Sciatic nerve (tissue), 2 donors: Measurements from ENCODE around the gene CAMK4. TPM values are rescaled to one million over a fixed set of nuclear protein-coding genes. Genes with fewer than 3 reads are reported as not detected.
"Not testable (repeated sequence)": the region's sequence is repeated elsewhere in the genome, so short reads cannot be mapped to it uniquely, and the experiment has no call there.

Source experiments
- ATAC-seq: fragments of 200-7000 bp; cut with Tn5 transposase; one replicate; pipeline ENCODE4 v1.9.1; 2020; ENCODE audit warnings: mild to moderate bottlenecking, moderate library complexity
- DNase-seq: peaks from one replicate; pipeline ENCODE4 v3.0.0-alpha.2; 2020; ENCODE audit warnings: low spot score
- intact Hi-C: fragments of 100-400 bp; cut with DNase I; formaldehyde crosslinking; loops from one replicate; pipeline ENCODE4 v1.14.2; 2022
- total RNA-seq: library from RNA; stranded (reverse); fragmentation: NEBNext Ultra II Directional; extraction: Animal tissue kit (Norgen Biotek cat#: 25700); gene quantifications from one replicate; pipeline ENCODE4 v1.2.1, GENCODE V29; 2021
- donor health status: DM: no; HTN: no; CAD: no.
- donor health status: DM: no; HTN: no; CAD: no.

Gene CAMK4
- total RNA-seq, 1 donor from 2014 or later = 2.2 TPM

DNA sequence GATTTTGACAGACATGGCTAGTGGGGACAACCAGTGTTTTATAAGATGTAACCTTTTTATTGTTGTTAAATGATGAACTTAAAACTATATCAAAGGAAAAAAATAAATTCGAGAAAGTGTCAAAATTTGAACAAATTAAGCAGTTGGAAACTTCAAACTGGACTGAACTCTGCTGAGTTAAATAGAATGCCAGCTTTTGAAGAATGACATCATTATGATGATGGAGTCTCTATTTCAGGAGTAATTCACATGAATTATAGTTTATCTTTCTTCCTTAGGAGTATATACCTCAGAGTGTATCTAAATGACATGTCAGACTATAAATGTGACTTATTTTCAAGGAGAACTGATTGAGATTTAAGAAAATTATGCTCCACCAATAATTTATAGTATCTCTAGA, 125.2 kb downstream of the CAMK4 start:
- ATAC-seq (no peak), DNase-seq (no peak)
- intact Hi-C loops = no loop called here

DNA sequence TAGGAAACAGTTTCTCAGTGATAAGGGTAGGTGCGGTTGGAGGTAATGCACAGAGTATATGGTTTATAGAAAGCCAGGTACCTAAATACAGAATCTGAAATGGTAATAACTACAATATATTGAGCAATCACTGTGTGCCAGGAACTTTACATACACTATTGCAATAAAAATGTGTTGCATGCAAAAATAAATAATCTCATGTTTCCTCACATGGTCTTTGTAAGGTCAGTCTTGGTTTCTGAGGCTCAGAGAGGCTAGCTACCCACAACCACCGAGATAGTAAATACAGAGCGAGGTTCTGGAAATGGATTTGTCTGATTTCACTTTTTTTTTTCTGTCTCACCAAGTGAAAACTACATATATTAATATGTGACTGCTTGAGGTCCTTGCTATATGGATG, 128.9 kb downstream of the CAMK4 start:
- no peak for DNase-seq
- no peak for ATAC-seq
- intact Hi-C loops = no loop called here

DNA sequence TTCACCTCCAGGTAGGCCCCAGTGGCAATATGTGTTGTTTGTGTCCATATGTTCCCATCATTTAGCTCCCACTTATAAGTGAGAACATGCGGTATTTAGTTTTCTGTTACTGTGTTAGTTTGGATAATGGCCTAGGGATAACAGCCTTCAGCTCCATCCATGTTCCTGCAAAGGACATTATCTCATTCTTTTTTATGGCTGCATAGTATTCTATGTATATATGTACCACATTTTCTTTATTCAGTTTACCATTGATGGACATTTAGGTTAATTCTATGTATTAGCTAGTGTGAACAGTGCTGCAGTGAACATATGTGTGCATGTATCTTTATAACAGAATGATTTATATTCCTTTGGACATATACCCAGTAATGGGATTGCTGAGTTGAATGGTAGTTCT, 134.5 kb downstream of the CAMK4 start:
- DNase-seq, ATAC-seq, intact Hi-C loops: not testable (repeated sequence)

DNA sequence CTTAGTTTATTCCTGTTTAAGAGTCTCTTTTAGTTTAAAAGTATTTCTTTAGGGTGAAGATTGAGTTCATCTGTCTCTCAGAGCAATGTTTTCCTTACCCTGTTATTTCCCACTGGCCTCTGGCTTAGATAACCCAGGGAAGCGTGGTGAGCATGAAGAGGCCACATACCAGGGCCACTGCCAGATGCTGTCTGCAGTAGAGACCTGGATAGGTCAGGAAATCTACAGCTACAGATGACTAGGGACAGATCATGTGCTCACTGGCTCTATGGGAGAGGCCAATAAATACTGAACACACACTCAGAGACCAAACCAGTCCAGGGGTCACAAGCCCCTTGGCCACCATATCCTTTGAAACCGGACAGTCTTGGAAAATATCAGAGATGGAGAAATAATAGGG, 136.0 kb downstream of the CAMK4 start:
- no peak for ATAC-seq
- DNase-seq = no peak
- intact Hi-C loops = no loop called here

DNA sequence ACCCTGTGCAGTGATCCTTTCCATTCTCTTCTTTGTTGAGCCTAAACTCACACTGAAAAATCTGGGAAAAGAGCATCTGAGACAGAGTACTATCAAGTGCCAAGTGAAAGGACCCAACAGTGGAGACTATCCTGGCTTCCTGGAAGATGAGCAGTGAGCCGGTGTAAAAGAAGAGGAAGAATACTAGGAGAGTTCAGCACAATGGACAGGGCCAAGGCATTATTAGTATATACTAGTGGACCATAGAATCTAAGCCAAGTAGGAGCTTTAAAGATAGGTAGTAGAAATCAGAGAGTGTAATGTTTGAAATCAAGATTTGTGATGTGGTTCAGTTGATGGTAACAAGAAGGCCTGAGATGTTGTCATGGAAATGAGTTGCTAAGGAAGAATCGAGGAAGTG, 140.8 kb downstream of the CAMK4 start:
- ATAC-seq (no peak), DNase-seq (no peak)
- intact Hi-C loops = no loop called here

DNA sequence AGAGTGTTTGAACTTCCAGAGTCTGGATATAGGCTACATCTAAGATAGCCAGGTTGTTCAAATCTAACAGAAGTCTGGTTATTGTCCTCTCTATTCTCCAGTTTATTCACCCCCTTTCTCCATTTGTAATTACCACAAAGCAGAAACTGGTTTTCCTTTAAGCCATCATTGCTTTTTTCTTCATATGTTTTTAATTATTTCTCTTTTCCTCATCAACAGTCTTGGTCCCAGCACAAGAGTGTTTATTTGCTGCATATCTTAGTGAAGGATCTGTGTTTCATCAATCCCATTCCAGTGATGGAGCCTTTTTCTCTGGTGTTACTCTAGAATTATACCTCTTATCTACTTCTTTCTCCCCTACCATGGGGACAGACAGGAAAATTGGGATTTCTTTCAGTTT, 142.2 kb downstream of the CAMK4 start:
- DNase-seq (no peak), ATAC-seq (no peak)
- intact Hi-C loops = no loop called here

DNA sequence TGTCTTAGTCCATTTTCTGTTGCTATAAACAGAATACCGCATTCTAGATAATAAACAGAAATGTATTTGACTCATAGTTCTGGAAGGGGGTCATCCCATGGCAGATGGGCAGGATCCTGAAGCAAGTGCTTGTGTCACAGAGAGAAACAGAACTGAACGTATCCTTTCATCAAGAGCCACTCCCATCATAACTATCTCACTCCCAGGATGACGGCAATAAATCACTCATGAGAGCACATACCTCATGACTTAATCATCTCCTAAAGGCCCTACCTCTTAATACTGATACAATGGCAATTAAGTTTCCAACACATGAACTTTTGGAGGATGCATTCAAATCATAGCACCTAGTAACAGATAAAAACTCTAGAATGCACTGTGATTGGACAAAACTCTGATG, 142.9 kb downstream of the CAMK4 start:
- no peak for DNase-seq
- intact Hi-C loops = no loop called here
- ATAC-seq = no peak

DNA sequence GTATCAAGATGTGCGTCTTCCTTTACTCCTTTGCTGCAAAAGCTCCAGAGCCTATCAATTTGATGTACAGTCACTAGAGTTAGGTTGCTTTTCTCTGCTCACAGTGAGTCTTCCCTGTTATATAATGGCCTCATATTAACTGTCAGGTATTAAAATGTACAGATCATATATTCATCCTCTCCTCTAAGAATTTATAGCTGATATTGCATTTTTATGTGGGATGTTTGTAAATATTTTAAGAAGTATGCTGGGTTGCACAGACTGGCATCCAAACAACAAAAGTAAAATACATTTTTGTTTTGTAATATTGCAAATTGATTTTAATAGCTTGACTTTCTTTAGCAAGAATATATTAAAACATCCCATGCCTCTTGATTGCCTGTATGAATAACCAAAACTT, 148.6 kb downstream of the CAMK4 start:
- DNase-seq (no peak), ATAC-seq (no peak)
- intact Hi-C loops = no loop called here

DNA sequence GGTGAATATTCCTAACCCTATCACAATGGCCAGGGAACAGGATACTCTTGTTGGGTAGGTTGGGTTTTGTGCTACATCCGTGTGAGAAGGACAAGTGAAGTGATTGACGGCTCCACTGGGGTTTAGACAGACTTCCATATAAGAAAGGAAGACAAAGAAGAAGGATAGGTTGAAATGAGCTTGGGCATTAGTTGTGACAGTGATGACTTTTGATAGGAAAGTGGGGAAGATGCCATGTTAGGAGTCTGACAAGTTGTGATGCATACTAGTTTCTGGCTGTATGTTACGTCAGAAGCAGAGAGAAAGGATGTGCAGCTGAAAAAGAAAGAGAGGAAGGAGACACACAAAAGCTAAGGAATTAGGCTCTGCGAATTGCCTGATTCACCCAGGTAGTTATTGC, 150.2 kb downstream of the CAMK4 start:
- ATAC-seq = no peak
- intact Hi-C loops = no loop called here
- no peak for DNase-seq

DNA sequence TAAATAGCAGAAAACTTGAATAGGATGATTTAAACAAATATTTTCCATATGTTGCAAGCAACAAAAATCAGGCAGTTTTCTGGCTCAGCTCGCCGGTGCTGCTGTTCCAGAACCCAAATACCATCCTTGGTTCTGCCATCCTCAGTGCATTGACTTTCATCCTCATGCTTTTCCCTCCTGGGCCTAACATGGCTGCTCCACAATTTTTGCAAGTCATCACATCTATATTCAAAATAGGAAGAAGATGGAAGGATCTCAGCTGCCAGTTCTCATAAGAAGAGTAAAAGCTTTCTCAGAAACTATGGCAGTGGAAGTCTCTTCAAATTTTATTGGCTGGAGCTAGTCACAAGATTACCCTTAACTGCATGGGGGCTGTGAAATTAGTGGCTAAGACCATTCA, 151.5 kb downstream of the CAMK4 start:
- intact Hi-C loops = no loop called here

DNA sequence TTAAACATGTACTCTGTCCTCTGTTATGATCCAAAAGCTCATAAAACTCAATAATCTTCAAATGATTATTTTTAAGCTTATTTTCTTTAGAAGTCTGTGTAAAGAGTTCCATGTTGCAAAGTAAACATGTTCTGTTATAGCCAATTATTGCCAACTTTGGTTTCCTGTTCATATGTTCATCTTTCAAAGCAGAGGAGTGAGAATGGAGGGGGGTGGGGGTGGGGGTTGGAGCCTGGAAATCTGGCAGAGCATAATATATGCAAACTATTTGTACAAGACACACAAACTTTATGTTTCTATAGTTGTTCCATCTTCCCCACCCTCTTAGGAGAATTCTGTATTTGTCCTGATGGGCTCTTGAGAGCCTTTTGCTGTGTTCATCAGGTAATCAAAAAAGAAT, 153.1 kb downstream of the CAMK4 start:
- DNase-seq = no peak
- intact Hi-C loops = no loop called here
- ATAC-seq = no peak

More for the DNA sequence above, 151.5 kb downstream of the CAMK4 start:
- ATAC-seq (no peak), DNase-seq (no peak)

DNA sequence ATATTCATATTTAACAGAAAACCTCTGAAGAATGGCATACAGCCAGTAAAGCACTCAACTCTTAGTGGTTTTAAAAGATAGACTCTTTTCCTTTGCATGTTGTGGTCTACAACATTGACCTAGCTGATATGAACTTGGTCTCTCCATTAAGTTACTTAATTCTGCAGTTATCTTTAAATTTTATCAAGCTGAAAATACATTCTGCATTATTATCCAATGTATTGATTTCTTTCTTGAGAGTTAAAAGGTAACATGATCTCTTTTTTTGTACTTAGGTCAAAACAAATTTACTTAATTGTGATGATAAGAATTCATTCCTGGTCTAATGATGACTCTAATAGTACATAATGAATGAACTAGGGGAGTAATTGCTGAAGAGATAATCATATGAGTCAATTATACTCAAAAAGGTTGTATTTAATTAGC, 155.2 kb downstream of the CAMK4 start:
- intact Hi-C loops = no loop called here
- DNase-seq = no peak
- ATAC-seq = no peak

DNA sequence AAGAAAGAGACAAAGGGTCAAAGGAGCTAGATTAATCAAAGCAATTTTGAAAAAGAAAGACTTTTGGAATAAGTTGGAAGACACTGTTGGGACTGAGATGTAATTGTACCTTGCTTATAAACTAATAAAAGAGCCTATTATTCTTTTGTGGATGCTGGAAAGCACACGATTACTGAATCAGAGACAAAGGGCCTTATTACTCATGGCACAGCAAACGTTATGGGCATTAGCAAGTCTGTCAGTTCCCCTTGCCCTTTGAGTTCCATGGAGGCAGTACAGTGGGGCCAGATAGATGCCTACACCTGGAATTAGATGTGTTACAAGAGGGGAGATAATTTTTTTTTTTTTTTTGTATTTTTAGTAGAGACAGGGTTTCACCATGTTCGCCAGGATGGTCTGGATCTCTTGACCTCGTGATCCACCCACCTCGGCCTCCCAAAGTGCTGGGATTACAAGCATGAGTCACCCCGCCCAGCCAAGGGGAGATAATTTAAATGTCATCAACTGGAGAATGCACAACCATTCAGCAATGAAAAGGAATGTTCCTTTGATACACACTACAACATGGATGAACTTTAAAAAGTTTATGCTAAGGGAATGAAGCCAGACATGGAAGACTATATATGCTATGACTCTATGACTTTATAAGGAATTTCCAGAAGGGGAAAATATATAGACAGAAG, 159.2 kb downstream of the CAMK4 start:
- no peak for DNase-seq
- ATAC-seq = no peak
- intact Hi-C loops = no loop called here

DNA sequence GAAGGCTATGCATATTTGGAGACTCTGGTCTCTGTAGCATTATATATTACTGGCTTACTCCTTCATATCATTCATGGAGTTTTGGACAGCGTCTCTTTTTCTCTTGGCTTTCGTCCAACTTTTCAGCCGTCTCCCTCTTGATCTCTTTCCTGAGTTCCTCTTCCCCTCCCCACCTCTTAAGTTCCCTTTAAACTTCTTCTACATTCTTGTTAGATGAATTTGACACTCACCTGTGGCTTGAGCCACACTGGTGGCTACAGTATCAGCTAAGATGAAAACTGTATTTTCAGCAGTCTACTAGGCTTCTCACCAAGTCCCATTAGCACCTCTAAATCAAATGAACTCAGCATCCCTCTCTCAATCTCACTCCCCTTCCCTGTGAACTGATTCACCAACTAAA, 160.0 kb downstream of the CAMK4 start:
- no peak for DNase-seq
- no peak for ATAC-seq
- intact Hi-C loops = no loop called here

DNA sequence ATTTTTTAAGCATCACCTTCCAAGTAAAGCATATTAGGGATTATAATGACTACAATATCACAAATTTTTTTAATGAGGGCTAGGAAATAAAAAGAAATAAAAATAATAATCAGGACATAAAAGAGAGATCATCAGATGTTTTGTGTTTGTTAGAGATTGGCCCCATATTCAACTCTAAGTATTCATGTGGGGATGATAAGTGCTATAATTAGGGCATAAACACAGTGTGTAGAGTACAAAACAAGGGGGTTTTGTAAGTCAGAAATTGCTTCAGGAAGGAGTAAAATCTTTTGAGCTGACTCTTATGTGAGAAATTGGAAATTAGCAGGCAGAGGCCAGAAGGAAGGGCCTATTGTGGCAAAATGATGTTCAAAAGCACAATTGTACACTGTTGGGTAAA, 160.9 kb downstream of the CAMK4 start:
- intact Hi-C loops = no loop called here
- DNase-seq (no peak), ATAC-seq (no peak)

DNA sequence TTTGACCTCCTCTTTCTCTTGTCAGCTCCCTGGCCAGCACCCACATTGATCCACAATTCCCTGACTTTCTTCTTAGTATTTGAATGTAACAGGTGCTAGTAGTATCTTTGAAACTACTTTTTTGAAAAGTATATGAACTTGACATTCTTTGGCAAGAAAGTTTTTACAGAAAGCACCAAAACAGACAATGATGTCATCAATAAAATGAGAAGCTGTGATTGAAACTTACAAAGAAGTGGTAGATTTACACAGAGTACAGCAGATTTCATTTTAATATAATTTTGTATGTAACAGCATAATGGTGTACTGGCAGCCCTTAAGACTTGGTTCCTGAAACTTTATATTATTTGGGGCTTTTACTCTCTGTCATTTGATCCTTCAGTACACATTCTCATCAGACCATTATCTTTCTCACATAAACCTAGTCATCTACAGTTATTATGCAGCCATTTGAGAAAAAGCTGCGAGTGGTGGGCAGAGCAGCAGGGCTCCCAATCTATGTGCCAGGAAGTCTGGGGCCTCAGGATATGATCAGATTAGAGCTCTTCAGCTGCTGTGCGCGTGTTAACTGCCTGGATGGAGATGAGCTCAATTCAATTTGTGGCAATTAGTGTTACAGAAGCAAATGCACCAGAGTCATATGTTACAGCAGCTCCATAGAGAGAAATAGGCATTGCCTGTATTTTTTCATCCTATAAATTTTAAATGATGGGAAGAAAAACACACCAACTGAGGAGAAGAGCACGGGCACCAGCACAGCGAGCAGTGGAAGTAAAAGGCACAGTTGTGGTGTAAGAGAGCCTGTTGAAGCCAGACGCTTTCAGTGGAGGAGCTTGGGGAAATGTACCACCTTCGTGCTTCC, 162.0 kb downstream of the CAMK4 start:
- no peak for DNase-seq
- intact Hi-C loops = no loop called here
- no peak for ATAC-seq

DNA sequence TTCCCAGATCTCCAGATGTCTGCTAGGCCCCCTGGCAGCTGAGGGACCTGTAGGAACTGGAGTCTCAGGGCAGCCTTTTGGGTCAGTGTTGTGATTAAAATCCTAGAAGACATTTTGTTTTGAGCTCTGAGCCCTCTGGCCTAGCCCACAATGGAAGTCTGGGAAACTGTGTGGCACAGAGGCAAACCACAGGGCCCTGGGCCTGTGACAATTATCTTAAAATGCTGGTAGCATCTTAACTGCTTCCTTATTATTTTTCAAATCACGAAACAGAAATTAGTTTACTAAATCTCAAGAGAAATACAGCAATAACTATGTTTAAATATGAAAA, 162.6 kb downstream of the CAMK4 start:
- intact Hi-C loops = no loop called here
- DNase-seq = no peak
- ATAC-seq = no peak

DNA sequence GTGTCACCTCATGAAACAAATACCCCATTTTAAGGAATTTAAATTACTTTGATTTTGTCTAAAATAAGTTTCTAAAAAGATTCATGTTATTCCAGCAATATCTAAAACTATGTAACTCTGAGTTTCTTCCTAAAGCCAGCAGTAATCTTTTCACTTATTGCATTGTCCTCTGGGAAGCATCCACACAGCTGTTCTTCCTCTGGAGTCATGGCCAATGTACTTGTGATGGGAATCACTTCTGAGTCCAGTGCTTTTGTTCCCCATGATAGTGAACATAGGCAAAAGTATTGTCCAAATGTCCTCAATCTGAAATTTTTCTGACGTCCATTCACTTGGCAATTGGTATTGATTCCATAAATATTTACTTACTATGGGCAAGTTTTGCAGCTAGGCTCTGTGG, 163.2 kb downstream of the CAMK4 start:
- intact Hi-C loops = no loop called here
- DNase-seq (no peak), ATAC-seq (no peak)

DNA sequence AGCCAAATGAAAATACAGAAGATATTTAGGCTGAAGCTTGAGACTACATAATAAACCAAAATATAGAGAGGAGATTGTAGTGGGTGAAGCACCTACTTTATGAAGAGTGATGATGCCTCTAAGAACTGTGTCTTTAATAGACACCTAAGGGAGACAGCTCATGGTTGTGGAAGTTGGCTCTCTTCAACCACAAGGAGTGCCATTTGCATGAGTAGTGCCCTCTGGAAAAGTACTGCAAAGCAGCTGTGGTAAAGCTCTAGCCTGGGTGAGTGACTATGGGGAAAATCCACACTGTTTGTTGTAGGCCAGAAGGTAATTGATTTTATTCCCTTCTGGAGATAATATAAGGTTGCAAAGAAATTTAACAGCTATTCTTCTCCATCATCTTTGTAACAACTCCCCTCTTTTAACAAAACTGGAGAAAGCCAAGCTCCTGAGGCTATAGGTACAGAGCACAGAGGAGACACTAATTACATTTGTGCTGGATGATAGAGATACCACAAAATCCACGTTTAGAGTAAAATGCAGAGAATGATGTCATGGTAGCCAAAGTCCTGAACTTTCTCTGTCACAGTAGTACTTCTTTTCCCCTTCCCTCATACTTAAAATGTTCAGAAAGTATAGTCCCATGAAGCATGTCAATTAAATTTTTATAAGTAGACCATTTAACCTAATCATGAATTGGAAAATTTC, 165.4 kb downstream of the CAMK4 start:
- intact Hi-C loops = no loop called here

DNA sequence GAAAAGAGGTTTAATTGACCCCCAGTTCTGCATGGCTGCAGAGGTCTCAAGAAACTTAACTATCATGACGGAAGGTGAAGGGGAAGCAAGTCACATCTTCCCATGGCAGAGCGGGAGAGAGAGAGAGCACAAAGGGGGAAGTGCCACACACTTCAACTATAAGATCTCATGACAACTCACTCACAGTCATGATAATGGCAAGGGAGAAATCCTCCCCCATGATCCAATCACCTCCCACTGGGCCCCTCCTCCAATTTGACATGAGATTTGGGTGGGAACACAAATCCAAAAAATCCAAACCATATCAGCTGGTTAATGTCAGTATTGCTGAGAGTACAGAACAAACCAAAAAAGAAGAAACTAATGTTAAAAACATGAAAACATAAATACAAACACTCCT, 168.0 kb downstream of the CAMK4 start:
- intact Hi-C loops = no loop called here
- DNase-seq (no peak), ATAC-seq (no peak)

More for the DNA sequence above, 165.4 kb downstream of the CAMK4 start:
- DNase-seq (no peak), ATAC-seq (no peak)
